ENCODE results near the gene PCDHB12. TPM values are rescaled to one million over a fixed set of nuclear protein-coding genes. Genes with fewer than 3 reads are reported as not detected.
"Not testable (repeated sequence)": the region's sequence is repeated elsewhere in the genome, so short reads cannot be mapped to it uniquely, and the experiment has no call there.

PCDHB12 gene
- total RNA-seq (2022) (1.3 and 1.6 TPM in 2 replicates), Bru-seq, nascent RNA (percentile 36 among the genes with signal in this experiment), BruChase-seq, experiment 1, labeled RNA remaining after a 6-hour chase (percentile 69 among the genes with signal in this experiment), BruChase-seq, experiment 2, labeled RNA remaining after a 2-hour chase (percentile 51 among the genes with signal in this experiment)
- long read RNA-seq: 0 reads

- no peak for TF ChIP-seq CTCF (IDR thresholded peaks at IDR 0.05; ENCODE audit: unreplicated experiment)
- H3K27me3 Mint-ChIP-seq (ENCODE audit: unreplicated experiment): no peaks in the 10 kb centered on the region
- no peak within 1 kb of the TSS for H3K27ac Mint-ChIP-seq (ENCODE audit: unreplicated experiment)
- H3K4me1 Mint-ChIP-seq (ENCODE audit: low read depth, unreplicated experiment): no peaks in the 10 kb centered on the region
- DNase-seq: peak; percentile 45
- CTCF ChIA-PET: interaction anchor here (0.8 to 1.3 kb wide), 2 partner anchors 21 to 352 kb away, joined by 3 to 4 read pairs; partner anchors contain the start of gene PCDHB9
- intact Hi-C loops (cut with micrococcal nuclease; ENCODE audit: unreplicated experiment): no loop called here
- peaks cover 5% of the 10 kb centered on the region for H3K9me3 Mint-ChIP-seq (ENCODE audit: low read depth, unreplicated experiment)
- H3K36me3 Mint-ChIP-seq (ENCODE audit: insufficient read depth, unreplicated experiment): no peaks in the 10 kb centered on the region
- BruUV-seq (replicated peaks): no TSS peak
- H3K4me3 Mint-ChIP-seq (ENCODE audit: low read depth, unreplicated experiment): peak within 1 kb of the TSS; percentile 63
These were observed at the start of gene PCDHB12 for GRCh38 chr5:141208478-141208877. Gene PCDHB12, plus strand, starts transcription at chr5:141208719. Its CDS starts 189 bp downstream, at chr5:141208908.

- intact Hi-C loops (cut with micrococcal nuclease; ENCODE audit: unreplicated experiment): no loop called here
- peaks cover 4% of the 10 kb centered on the region for H3K36me3 Mint-ChIP-seq (ENCODE audit: insufficient read depth, unreplicated experiment)
- CTCF ChIA-PET: no interaction called here
- no peak for DNase-seq
- peak; percentile 14 for TF ChIP-seq CTCF (IDR thresholded peaks at IDR 0.05; ENCODE audit: unreplicated experiment)
- H3K4me3 Mint-ChIP-seq (ENCODE audit: low read depth, unreplicated experiment): no peak within 1 kb of the TSS
- no TSS peak for BruUV-seq (replicated peaks)
- H3K9me3 Mint-ChIP-seq (ENCODE audit: low read depth, unreplicated experiment): peaks cover 14% of the 10 kb centered on the region
- H3K27me3 Mint-ChIP-seq (ENCODE audit: unreplicated experiment): no peaks in the 10 kb centered on the region
- no peaks in the 10 kb centered on the region for H3K4me1 Mint-ChIP-seq (ENCODE audit: low read depth, unreplicated experiment)
- H3K27ac Mint-ChIP-seq (ENCODE audit: unreplicated experiment): no peak within 1 kb of the TSS
These were observed 35.9 kb upstream of the PCDHB12 start, which contains the start of gene PCDHB7 for GRCh38 chr5:141172381-141173204. Gene PCDHB7, plus strand, starts transcription at chr5:141172644. Its CDS starts 192 bp downstream, at chr5:141172836.

GRCh38 chr5:141174291-141175104 lies 34.0 kb upstream of the PCDHB12 start:
- intact Hi-C loops (cut with micrococcal nuclease; ENCODE audit: unreplicated experiment); CTCF ChIA-PET; H3K4me3 Mint-ChIP-seq (ENCODE audit: low read depth, unreplicated experiment); H3K27ac Mint-ChIP-seq (ENCODE audit: unreplicated experiment); H3K36me3 Mint-ChIP-seq (ENCODE audit: insufficient read depth, unreplicated experiment); DNase-seq; H3K27me3 Mint-ChIP-seq (ENCODE audit: unreplicated experiment); H3K4me1 Mint-ChIP-seq (ENCODE audit: low read depth, unreplicated experiment); H3K9me3 Mint-ChIP-seq (ENCODE audit: low read depth, unreplicated experiment); BruUV-seq (replicated peaks): not testable (repeated sequence)

- intact Hi-C loops (cut with micrococcal nuclease; ENCODE audit: unreplicated experiment): no loop called here
- peaks cover 3% of the 10 kb centered on the region for H3K9me3 Mint-ChIP-seq (ENCODE audit: low read depth, unreplicated experiment)
- no peak overlapping the region for H3K4me3 Mint-ChIP-seq (ENCODE audit: low read depth, unreplicated experiment)
- no peaks in the 10 kb centered on the region for H3K27me3 Mint-ChIP-seq (ENCODE audit: unreplicated experiment)
- no TSS peak for BruUV-seq (replicated peaks)
- no peak overlapping the region for H3K27ac Mint-ChIP-seq (ENCODE audit: unreplicated experiment)
- no peak for DNase-seq
- CTCF ChIA-PET: no interaction called here
- H3K36me3 Mint-ChIP-seq (ENCODE audit: insufficient read depth, unreplicated experiment): peaks cover 4% of the 10 kb centered on the region
- no peaks in the 10 kb centered on the region for H3K4me1 Mint-ChIP-seq (ENCODE audit: low read depth, unreplicated experiment)
- TF ChIP-seq CTCF (IDR thresholded peaks at IDR 0.05; ENCODE audit: unreplicated experiment): no peak
These were observed 32.6 kb upstream of the PCDHB12 start for GRCh38 chr5:141175933-141176332.

GRCh38 chr5:141177577-141178191 lies 30.8 kb upstream of the PCDHB12 start, which contains the start of gene PCDHB8:
Gene PCDHB8, plus strand, starts transcription at chr5:141177790. Its CDS starts 245 bp downstream, at chr5:141178035.
- H3K9me3 Mint-ChIP-seq (ENCODE audit: low read depth, unreplicated experiment); DNase-seq; BruUV-seq (replicated peaks); H3K4me1 Mint-ChIP-seq (ENCODE audit: low read depth, unreplicated experiment); H3K27me3 Mint-ChIP-seq (ENCODE audit: unreplicated experiment); H3K27ac Mint-ChIP-seq (ENCODE audit: unreplicated experiment); CTCF ChIA-PET; H3K4me3 Mint-ChIP-seq (ENCODE audit: low read depth, unreplicated experiment); H3K36me3 Mint-ChIP-seq (ENCODE audit: insufficient read depth, unreplicated experiment); intact Hi-C loops (cut with micrococcal nuclease; ENCODE audit: unreplicated experiment): not testable (repeated sequence)

GRCh38 chr5:141179371-141179770 lies 29.1 kb upstream of the PCDHB12 start:
- intact Hi-C loops (cut with micrococcal nuclease; ENCODE audit: unreplicated experiment); DNase-seq; H3K4me3 Mint-ChIP-seq (ENCODE audit: low read depth, unreplicated experiment); H3K27ac Mint-ChIP-seq (ENCODE audit: unreplicated experiment); CTCF ChIA-PET; H3K27me3 Mint-ChIP-seq (ENCODE audit: unreplicated experiment); H3K4me1 Mint-ChIP-seq (ENCODE audit: low read depth, unreplicated experiment); H3K36me3 Mint-ChIP-seq (ENCODE audit: insufficient read depth, unreplicated experiment); BruUV-seq (replicated peaks): not testable (repeated sequence)
- H3K9me3 Mint-ChIP-seq (ENCODE audit: low read depth, unreplicated experiment): peaks cover 14% of the 10 kb centered on the region

- BruUV-seq (replicated peaks); H3K36me3 Mint-ChIP-seq (ENCODE audit: insufficient read depth, unreplicated experiment); H3K4me1 Mint-ChIP-seq (ENCODE audit: low read depth, unreplicated experiment); CTCF ChIA-PET; H3K27me3 Mint-ChIP-seq (ENCODE audit: unreplicated experiment); intact Hi-C loops (cut with micrococcal nuclease; ENCODE audit: unreplicated experiment); H3K4me3 Mint-ChIP-seq (ENCODE audit: low read depth, unreplicated experiment); DNase-seq; H3K27ac Mint-ChIP-seq (ENCODE audit: unreplicated experiment): not testable (repeated sequence)
- peaks cover 17% of the 10 kb centered on the region for H3K9me3 Mint-ChIP-seq (ENCODE audit: low read depth, unreplicated experiment)
These were observed 28.6 kb upstream of the PCDHB12 start for GRCh38 chr5:141179876-141180275.

Data from Calu3 (cell line).